K562 (cell line): ENCODE results near the gene NDUFB8. TPM values are rescaled to one million over a fixed set of nuclear protein-coding genes. Genes with fewer than 3 reads are reported as not detected.
A peak's percentile ranks its signal among the peaks of the same experiment; 100 is the strongest.

Experiments used
- ARHGAP35 ChIP-seq: fragments of 450-650 bp; IDR thresholded peaks from 2 replicates; pipeline ENCODE4 v1.6.1; 2018; ENCODE audit not compliant: partially characterized antibody
- ATF6 ChIP-seq: sonication (generic); formaldehyde crosslinking; IDR thresholded peaks from 2 replicates; pipeline ENCODE4 v1.4.0; 2020; ENCODE audit warnings: mild to moderate bottlenecking, missing genetic modification reagents
- CTBP1 ChIP-seq: fragments of 450-650 bp; IDR thresholded peaks from 2 replicates; pipeline ENCODE4 v1.6.1; 2016; ENCODE audit warnings: borderline replicate concordance
- DDX20 ChIP-seq: fragments of 450-650 bp; IDR thresholded peaks from 2 replicates; pipeline ENCODE4 v1.6.1; 2016; ENCODE audit warnings: missing genetic modification characterization, low read depth, mild to moderate bottlenecking, missing compliant biosample characterization, moderate library complexity
- ELK3 ChIP-seq: fragments of 450-650 bp; formaldehyde crosslinking; IDR thresholded peaks from 2 replicates; pipeline ENCODE4 v1.4.0; 2020; ENCODE audit warnings: mild to moderate bottlenecking
- GATA2 ChIP-seq: sonication (generic); formaldehyde crosslinking; IDR thresholded peaks from 2 replicates; pipeline ENCODE4 v1.4.0; 2020; ENCODE audit warnings: mild to moderate bottlenecking, missing genetic modification reagents
- HNRNPK ChIP-seq: fragments of 200-400 bp; formaldehyde crosslinking; IDR thresholded peaks from one replicate; pipeline ENCODE4 v1.6.1; 2018; ENCODE audit warnings: mild to moderate bottlenecking, low read depth, low read length; ENCODE audit not compliant: poor library complexity, severe bottlenecking
- KDM4B ChIP-seq, 2 experiments: fragments of 450-650 bp in 1 of 2; sonication (generic) in 1 of 2; IDR thresholded peaks; 2 replicates each; pipeline ENCODE4 v1.6.1; 2016 to 2017; ENCODE audit warnings: borderline replicate concordance in 2 of 2, antibody characterized with exemption in 1 of 2, low read depth in 1 of 2, mild to moderate bottlenecking in 1 of 2
- KLF13 ChIP-seq: fragments of 450-650 bp; IDR thresholded peaks from 2 replicates; pipeline ENCODE4 v1.6.1; 2016; ENCODE audit warnings: missing genetic modification characterization, low read depth, mild to moderate bottlenecking, missing compliant biosample characterization, moderate library complexity, borderline replicate concordance
- MTA1 ChIP-seq: fragments of 450-650 bp; IDR thresholded peaks from 2 replicates; pipeline ENCODE4 v1.6.1; 2017; ENCODE audit warnings: borderline replicate concordance
- PHF20 ChIP-seq: fragments of 450-650 bp; IDR thresholded peaks from 2 replicates; pipeline ENCODE4 v1.6.1; 2018; ENCODE audit not compliant: partially characterized antibody
- SIN3A ChIP-seq, 2 experiments: fragments of 150-350 bp in 1 of 2; IDR thresholded peaks; 2 replicates each; pipeline ENCODE4 v1.6.1; 2011 to 2016; ENCODE audit warnings: borderline replicate concordance in 2 of 2, low read depth in 2 of 2, low read length in 2 of 2, mild to moderate bottlenecking in 2 of 2, moderate library complexity in 2 of 2; ENCODE audit not compliant: control insufficient read depth in 1 of 2
- SMARCA5 ChIP-seq: fragments of 450-650 bp; IDR thresholded peaks from 2 replicates; pipeline ENCODE4 v1.6.1; 2016
- TCF15 ChIP-seq: fragments of 250-450 bp; sonication (Bioruptor Pico); IDR thresholded peaks from 2 replicates; pipeline ENCODE4 v1.8.0; 2022; ENCODE audit warnings: moderate library complexity, mild to moderate bottlenecking, inconsistent platforms
- VEZF1 ChIP-seq: fragments of 200-800 bp; sonication (Bioruptor generic); IDR thresholded peaks from 2 replicates; pipeline ENCODE4 v1.6.1; 2017; ENCODE audit warnings: missing genetic modification characterization, missing compliant biosample characterization
- ZNF174 ChIP-seq: fragments of 250-450 bp; sonication (Bioruptor Pico); IDR thresholded peaks from 2 replicates; pipeline ENCODE4 v1.4.0; 2020; ENCODE audit warnings: mild to moderate bottlenecking
- ZNF395 ChIP-seq: fragments of 200-800 bp; sonication (Bioruptor generic); IDR thresholded peaks from 2 replicates; pipeline ENCODE4 v1.6.1; 2017; ENCODE audit warnings: missing genetic modification characterization, missing compliant biosample characterization
- ZNF507 ChIP-seq: conservative IDR thresholded peaks from 2 replicates; pipeline ENCODE4 v1.6.1; 2017; ENCODE audit warnings: missing genetic modification characterization, missing compliant biosample characterization
- ZNF551 ChIP-seq: fragments of 250-450 bp; sonication (Bioruptor Pico); IDR thresholded peaks from 2 replicates; pipeline ENCODE4 v1.5.0; 2021; ENCODE audit warnings: mild to moderate bottlenecking, moderate library complexity
- ZNF644 ChIP-seq: fragments of 200-800 bp; sonication (Bioruptor generic); IDR thresholded peaks from 2 replicates; pipeline ENCODE4 v1.6.1; 2016; ENCODE audit warnings: low read depth, missing genetic modification characterization, missing compliant biosample characterization
- ZNF695 ChIP-seq: fragments of 450-650 bp; formaldehyde crosslinking; IDR thresholded peaks from 2 replicates; pipeline ENCODE4 v1.4.0; 2020; ENCODE audit warnings: mild to moderate bottlenecking, moderate library complexity
- ZSCAN29 ChIP-seq: fragments of 450-650 bp; IDR thresholded peaks from 2 replicates; pipeline ENCODE4 v1.6.1; 2017
- polyA plus RNA-seq, 8 experiments: library from polyadenylated mRNA; depleted of rRNA in 4 of 8; stranded (reverse) in 5 of 8; unstranded in 3 of 8; fragments of >200 nt; fragmentation: Nextera tagmentation in 2 of 8; fragmentation: Illumina TruSeq in 1 of 8; extraction: Ambion mirVana in 2 of 8; extraction: Trizol in 1 of 8; gene quantifications; 2 replicates each; pipeline versions ENCODE4 v1.2.1 to v1.2.3, GENCODE V29; 2011 to 2014; ENCODE audit warnings: inconsistent platforms in 1 of 8, missing spikeins in 1 of 8
- total RNA-seq, 7 experiments: library from RNA; depleted of rRNA in 6 of 7; stranded (reverse); fragments of >200 nt in 6 of 7; fragmentation: Illumina TruSeq in 2 of 7; extraction: Trizol in 2 of 7; gene quantifications; 2 replicates each; pipeline versions ENCODE4 v1.2.1 to v1.2.3, GENCODE V29; 2011 to 2021; ENCODE audit warnings: low replicate concordance in 1 of 7

NDUFB8 gene
- total and polyA plus RNA-seq, 9 of the 15 experiments (the other 6 are each of a cell fraction or from before 2014, with no cell fraction given): 131 to 360 (median 199) TPM

- no peak for TF ChIP-seq SMARCA5
- TF ChIP-seq ARHGAP35: no peak
- TF ChIP-seq CTBP1: peak; percentile 21; the same call in 1 of the 2 replicates
- no peak for TF ChIP-seq ELK3 (CRISPR knock-in tag)
- TF ChIP-seq MTA1: no peak
- TF ChIP-seq ZNF644 (tag): no peak
- TF ChIP-seq TCF15 (CRISPR knock-in tag): no peak
- TF ChIP-seq HNRNPK: no peak
- TF ChIP-seq KDM4B (IDR thresholded peaks at IDR 0.05; ENCODE audit: borderline replicate concordance in 2 of 2, low read depth in 1 of 2): no peak
- peak; percentile 48; the same call in 1 of the 2 replicates for TF ChIP-seq KLF13 (tag)
- TF ChIP-seq PHF20: peak; percentile 88
- TF ChIP-seq ZNF395 (CRISPR knock-in tag): no peak
- TF ChIP-seq ZNF551: no peak
- TF ChIP-seq ZNF174 (CRISPR knock-in tag): no peak
- TF ChIP-seq ZNF695: no peak
- no peak for TF ChIP-seq DDX20
- TF ChIP-seq GATA2 (CRISPR knock-in tag): no peak
- no peak for TF ChIP-seq ATF6 (CRISPR knock-in tag)
- TF ChIP-seq SIN3A (IDR thresholded peaks at IDR 0.05; ENCODE audit: borderline replicate concordance in 2 of 2, control insufficient read depth in 1 of 2, low read depth in 2 of 2, low read length in 2 of 2): 0 out of 4 replicates have a peak, but pooled peaks of 1 of the 2 experiments have one; percentile 13
- TF ChIP-seq ZSCAN29: no peak
- peak; percentile 64 for TF ChIP-seq VEZF1 (CRISPR knock-in tag)
- no peak for TF ChIP-seq ZNF507 (tag)
These were observed 6.2 kb upstream of the NDUFB8 start, which contains the start of gene HIF1AN (continued) for GRCh38 chr10:100535715-100536353.
